ENCODE data around the gene GARIN3.

GARIN3 gene

DNA sequence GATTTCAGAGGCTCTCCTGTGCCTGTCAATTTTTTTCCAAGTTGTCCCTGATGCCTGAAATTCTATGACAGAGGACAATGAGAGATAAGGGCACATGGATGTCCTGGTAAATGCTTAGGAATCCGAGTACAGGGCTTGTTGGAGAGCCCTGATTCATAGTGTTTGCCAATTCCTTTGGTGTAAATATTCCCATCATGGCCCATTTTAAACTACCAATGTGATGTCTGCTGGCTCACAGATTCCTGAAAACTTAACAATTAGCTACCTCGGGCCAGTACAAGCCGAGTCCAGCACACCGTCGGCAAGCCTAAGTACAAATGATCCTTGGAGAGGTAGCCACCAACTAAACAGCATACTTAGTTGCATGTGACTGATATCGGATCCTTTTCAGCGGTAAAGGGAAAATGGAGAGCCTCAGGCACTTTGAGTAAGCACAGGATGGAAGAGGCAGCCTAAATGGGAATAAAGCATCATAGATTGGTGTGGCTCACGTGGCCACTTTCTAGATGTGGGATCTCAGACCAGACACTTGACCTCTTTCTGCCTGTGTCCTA lies 18.1 kb upstream of the GARIN3 start:
- no peak for DNase-seq

- no peak for DNase-seq
Observed at GRCh38 chr5:157182143-157182757, 16.2 kb upstream of the GARIN3 start.

DNA sequence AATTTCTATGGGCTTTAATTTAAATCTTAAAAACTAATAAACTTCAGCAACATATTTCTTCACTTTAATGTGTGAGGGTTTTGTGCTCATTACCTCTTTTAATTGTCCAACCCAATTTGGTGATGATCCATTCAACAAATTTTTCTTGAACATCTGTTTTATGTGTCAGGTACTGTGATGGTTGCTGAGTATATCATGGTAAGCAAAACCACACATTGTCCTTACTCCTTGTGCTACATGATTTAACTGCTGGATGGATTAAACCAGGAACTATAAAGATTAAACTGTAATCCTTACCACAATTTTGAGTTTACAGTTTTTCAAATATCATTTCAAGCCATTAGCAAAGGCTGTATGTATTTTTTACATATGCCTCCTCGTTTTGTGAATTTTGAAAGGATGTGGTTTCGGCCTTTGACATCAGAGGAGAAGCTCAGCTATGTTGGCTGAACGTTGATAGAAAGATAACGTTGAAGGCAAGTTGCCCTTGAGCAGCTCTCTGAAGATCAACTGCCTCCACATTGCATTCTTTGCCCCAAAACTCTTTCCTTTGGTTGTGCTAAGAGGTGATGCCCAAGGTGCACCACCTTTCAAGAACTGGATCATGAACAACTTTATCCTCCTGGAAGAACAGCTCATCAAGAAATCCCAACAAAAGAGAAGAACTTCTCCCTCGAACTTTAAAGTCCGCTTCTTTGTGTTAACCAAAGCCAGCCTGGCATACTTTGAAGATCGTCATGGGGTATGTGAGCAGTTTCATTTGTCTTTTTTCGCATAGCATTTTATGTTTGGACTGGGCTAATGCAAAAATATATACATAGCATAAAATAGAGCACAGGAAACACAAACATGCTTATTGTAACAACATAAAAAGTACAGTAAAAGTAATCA lies 14.6 kb upstream of the GARIN3 start, which contains the start of gene ITK:
TSS of gene ITK (plus strand) at position 467 of the 891 bp plus-strand sequence. CDS start at position 605, 138 bp downstream.
- no peak for DNase-seq

GRCh38 chr5:157178966-157179365 lies 12.9 kb upstream of the GARIN3 start:
- DNase-seq: no peak

DNA sequence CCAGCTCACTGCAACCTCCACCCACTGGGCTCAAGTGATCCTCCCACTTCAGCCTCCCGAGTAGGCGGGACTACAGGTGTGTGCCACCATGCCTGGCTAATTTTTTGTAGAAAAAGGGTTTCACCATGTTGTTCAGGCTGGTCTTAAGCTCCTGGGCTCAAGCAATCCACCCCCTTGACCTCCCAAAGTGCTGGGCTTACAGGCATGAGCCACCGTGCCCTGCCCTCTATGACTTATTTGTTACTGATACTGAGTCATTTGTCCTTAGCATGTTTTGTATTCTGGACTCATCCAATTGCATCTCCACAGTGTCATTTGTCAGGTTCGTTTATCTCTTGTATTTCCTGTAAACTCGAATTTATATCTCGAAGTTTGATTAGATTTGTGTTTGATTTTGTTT lies 11.9 kb upstream of the GARIN3 start:
- DNase-seq: no peak

DNA sequence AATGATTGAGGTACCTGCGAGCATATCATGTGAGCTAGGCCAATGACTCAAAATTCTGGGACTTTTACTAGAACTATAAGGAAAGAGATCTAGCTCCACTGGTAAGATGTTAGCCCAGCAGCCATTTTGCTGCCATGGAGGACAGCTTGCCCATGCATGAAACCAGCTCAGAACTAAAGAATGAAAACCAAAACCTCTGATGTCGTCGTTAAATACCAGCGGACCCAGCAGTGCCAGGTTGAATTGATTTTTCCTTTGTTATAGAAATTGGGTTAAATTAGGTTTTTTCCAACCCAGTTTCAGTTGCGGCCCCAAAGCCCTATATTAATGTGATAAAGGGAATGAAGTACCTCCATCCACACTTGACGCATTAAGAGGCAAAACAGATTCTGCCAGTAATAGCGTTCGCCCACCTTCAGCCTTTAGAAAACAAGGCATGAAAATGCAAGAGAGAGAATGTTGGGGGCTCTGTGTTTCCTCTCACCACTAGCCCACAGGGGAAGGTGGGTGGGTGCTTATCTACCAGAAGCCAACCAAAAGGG lies 9.1 kb upstream of the GARIN3 start:
- no peak for DNase-seq

- no peak for DNase-seq
Observed at GRCh38 chr5:157172403-157172802, 6.3 kb upstream of the GARIN3 start.

- no peak for DNase-seq
Observed at GRCh38 chr5:157168286-157168685, 2.2 kb upstream of the GARIN3 start.

DNA sequence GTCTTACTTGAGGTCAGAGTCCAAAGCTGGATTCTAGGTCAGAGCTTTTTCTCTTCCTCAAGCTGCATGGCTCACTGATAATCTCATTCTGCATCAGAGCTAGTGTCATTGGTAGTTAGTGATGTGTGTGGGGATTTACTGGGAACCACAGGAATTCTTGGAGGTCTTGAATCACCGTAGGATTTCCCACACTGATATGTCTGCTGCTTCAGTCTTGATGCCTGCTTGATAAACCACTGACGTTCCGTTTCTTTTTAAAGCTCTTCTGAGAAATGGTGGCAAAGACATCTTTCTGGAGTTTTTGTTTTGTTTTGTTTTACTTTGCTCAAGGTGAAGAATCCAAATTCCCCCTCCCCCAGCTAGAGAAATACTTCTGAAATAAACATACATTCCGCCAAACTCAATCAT lies 1.2 kb upstream of the GARIN3 start:
- no peak for DNase-seq

DNA sequence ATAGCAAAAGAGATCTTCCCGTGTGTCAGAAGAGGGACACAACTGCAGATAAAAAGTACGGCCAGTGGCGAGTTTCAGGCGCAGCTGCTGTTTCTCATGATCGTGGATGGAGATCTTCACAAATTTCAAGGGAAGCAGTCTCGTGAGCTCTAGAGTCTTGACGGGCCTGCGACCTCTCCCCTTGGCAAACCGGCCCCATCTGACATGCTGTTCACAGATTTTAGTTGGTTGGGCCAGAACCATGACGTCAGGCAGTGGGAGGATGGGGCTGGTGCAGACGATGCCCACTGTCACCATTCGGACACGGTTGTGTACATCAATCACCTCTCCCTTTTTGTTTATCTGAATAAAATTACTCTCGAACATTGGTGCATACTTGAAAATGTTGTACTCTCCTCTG lies 396 bp downstream of the GARIN3 start:
- DNase-seq: no peak

- no peak for DNase-seq
Observed at GRCh38 chr5:157165261-157165660, 803 bp downstream of the GARIN3 start.

GRCh38 chr5:157164521-157164920 lies 1.5 kb downstream of the GARIN3 start:
- no peak for DNase-seq

DNA sequence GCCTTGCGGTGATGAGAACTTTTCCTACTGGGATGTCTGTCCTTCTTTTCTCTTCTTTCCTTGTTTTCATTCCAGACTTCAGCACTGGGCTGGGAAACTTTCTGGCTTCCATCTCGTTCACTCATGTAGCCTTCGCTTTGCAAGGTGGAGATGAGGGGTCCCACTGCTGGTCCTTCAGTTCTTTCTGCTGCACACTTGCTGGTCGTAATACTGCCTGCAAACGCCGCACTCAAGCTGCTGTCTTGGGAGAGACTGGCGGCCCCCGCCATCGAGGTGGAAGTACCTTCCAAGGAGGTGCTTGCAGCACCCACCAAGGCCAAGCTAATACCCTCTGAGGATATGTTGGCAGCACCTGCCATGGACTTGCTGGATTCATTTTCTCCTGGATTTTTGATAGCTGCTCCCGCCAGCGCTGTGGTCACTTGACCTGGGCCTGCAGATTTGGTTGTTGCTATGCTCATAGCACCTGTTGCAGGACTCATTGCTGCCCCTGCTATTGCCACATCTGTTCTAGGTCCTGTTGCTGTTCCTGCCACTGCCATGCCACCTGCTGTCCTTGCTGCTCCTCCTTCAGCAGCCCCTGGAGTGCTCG lies 3.0 kb downstream of the GARIN3 start:
- no peak for DNase-seq

- DNase-seq: no peak
Observed at GRCh38 chr5:157161996-157162395, 4.1 kb downstream of the GARIN3 start.

- DNase-seq: no peak
Observed at GRCh38 chr5:157160001-157160400, 6.1 kb downstream of the GARIN3 start.

GRCh38 chr5:157159209-157159751 lies 6.8 kb downstream of the GARIN3 start:
- DNase-seq: no peak

GRCh38 chr5:157157293-157157891 lies 8.7 kb downstream of the GARIN3 start:
- DNase-seq: no peak

GRCh38 chr5:157155297-157155696 lies 10.8 kb downstream of the GARIN3 start:
- no peak for DNase-seq

GRCh38 chr5:157150995-157151394 lies 15.1 kb downstream of the GARIN3 start:
- DNase-seq: no peak

GRCh38 chr5:157148734-157149615 lies 17.1 kb downstream of the GARIN3 start:
- peak; percentile 17 to 62 for DNase-seq
